ENCODE data around the gene BMP8A.
"Not testable (repeated sequence)": the region's sequence is repeated elsewhere in the genome, so short reads cannot be mapped to it uniquely, and the experiment has no call there.

The BMP8A gene, protein sequence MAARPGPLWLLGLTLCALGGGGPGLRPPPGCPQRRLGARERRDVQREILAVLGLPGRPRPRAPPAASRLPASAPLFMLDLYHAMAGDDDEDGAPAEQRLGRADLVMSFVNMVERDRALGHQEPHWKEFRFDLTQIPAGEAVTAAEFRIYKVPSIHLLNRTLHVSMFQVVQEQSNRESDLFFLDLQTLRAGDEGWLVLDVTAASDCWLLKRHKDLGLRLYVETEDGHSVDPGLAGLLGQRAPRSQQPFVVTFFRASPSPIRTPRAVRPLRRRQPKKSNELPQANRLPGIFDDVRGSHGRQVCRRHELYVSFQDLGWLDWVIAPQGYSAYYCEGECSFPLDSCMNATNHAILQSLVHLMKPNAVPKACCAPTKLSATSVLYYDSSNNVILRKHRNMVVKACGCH

DNA sequence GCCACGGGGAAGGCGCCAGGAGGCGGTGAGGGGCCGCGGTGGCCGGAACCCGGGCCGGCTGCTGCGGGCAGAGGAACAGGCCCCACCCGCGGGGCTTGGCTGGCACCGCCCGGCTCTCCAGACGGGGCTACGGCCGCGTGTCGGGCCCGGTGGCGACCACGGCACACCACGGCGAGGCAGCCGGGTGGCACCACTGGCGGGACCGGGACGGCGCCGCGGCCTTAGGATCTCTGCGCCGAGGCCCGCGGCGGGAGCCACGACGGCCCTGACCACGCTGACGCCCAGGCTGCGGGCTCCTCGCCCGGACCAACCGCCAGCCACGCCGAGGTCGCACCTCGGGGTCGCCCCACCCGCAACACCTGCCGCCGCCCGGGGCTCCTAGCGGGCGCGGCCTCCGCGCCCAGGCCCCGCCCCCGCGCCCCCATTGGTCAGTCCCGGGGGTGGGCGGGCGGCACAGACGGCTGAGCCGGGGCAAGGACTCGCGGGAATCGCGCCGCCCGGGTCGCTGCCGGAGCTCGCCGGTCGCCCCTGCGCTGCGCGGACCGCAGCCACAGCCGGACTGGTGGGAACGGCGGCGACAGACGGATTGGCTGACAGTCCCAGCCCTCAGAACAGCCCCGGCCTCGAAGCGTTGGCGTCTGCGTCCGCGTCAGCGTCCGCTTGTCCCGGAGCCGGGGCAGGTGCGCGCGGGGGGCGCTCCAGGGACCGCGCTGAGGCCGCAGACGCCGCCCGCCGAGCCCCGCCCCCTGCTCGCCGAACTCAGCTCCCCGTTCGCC lies at the start of gene BMP8A:
BMP8A (plus strand) TSS at position 491 of the 776 bp plus-strand sequence. CDS start 356 bp downstream, outside the sequence.
- peak; percentile 51 for DNase-seq (ENCODE audit: low read depth)

DNA sequence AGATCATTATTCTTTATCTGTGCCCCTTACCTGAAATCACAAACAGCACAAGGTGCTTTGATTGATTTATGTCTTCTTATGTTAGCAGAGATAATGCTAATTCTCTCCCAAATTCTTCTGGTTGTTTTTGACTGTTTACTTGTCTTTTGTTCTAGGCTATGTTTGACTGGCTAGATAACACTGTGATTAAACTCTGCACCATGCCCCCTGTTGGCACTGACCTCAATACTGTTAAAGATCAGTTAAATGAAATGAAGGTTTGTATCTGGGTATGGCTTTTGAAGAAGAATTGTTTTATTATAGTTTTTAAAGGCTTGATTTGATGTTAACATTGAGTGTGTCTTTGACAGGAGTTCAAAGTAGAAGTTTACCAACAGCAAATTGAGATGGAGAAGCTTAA lies 49.6 kb upstream of the BMP8A start:
- no peak for DNase-seq (ENCODE audit: low read depth)

DNA sequence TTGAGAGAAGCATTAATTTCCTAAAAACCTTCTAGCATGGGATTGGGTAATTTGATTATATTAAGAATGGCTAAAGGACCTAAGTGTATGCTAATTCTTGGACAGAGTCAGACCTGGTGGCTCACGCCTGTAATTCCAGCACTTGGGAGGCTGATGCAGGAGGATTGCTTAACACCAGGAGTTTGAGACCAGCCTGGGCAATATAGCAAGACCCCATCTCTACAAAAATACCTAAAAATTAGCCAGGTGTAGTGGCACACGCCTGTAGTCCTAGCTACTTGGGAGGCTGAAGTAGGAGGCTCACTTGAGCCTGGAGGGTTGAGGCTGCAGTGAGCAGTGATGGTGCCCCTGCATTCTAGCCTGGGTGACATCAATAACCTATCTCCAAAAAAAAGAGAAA lies 45.9 kb upstream of the BMP8A start:
- no peak for DNase-seq (ENCODE audit: low read depth)

DNA sequence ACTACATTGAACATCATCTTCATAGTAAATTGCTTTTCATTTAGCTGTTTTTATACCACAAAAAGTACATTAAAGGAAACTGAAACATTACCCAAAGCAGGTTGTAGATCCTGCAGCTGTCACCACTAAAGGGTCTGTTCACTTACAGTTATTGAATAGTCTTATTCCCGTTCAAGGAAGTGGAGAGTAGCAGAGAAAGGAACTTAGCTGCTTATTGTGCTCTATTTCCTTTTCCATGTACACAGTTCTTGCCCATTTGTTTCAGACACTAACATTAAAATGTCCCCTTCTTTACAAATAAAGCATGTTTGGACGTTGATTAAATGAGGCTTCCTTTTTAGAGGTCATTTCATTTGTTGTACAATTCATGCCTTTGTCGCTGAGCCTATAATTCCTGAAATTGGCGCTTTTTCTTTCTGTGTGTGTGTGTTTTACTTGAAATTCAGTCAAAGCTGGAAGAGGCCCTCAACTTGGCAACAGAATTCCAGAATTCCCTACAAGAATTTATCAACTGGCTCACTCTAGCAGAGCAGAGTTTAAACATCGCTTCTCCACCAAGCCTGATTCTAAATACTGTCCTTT lies 44.4 kb upstream of the BMP8A start:
- DNase-seq (ENCODE audit: low read depth) = no peak

DNA sequence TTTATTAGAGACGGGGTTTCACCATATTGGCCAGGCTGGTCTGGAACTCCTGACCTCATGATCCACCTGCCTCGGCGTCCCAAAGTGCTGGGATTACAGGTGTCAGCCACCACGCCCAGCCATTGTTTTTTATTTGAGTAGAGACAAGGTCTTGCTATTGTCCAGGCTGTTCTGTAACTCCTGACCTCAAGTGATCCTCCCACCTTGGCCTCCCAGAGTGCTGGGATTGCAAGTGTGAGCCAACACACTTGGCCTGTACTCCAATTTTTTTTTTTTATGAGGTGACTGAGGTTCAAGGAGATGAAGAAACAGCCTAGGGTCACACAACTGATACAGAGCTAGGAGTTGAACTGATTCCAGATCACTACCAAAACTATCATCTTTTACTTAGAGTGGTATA lies 41.4 kb upstream of the BMP8A start:
- not testable (repeated sequence) for DNase-seq (ENCODE audit: low read depth)

DNA sequence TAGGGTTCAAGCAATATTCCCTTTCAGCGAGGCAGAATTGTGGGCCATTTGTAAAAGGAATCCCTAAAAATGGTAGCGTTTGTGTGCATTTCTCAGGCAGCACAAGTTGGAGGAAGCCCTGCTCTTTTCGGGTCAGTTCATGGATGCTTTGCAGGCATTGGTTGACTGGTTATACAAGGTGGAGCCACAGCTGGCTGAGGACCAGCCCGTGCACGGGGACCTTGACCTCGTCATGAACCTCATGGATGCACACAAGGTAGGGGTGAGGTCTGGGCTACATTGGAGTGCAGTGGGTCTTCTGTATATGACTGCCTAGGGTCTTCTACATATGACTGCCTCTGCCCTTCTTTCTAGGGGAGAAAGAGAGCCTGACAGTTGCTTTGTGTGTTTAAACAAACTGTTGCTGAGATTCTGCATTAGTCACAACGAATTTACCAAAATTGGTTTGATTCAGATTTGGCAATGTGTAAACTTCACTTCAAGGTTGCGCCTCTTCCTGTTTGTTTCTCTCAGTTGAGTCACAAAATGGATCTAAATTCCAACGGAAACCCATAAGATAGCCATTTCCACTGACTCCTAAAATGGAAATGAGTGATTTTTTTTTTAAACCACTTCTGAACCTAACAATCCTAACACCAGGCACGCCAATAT lies 40.4 kb upstream of the BMP8A start:
- DNase-seq (ENCODE audit: low read depth) = no peak

DNA sequence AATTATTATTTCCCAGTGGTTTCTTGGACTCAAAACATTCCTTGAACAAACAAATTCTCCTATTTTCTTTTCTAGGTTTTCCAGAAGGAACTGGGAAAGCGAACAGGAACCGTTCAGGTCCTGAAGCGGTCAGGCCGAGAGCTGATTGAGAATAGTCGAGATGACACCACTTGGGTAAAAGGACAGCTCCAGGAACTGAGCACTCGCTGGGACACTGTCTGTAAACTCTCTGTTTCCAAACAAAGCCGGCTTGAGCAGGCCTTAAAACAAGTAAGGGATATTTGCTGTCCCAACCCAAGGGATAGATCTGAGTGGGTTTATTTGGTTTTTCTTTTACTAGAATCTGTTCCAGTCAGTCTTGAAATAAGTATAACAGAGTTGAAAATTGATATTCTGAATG lies 39.4 kb upstream of the BMP8A start:
- no peak for DNase-seq (ENCODE audit: low read depth)

DNA sequence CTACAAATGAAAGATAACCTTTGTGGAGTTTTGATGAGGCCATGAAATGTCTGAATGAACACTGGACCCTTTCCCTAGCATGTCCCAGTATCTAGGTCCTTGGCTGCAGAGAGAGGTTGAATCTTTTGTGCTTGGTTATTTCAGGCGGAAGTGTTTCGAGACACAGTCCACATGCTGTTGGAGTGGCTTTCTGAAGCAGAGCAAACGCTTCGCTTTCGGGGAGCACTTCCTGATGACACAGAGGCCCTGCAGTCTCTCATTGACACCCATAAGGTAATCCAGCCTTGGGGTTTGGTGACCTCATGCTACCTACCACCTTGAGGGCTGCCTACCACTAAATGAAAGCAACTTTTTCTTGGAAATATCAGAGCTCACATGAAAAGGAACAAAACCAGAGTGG lies 38.9 kb upstream of the BMP8A start:
- no peak for DNase-seq (ENCODE audit: low read depth)

DNA sequence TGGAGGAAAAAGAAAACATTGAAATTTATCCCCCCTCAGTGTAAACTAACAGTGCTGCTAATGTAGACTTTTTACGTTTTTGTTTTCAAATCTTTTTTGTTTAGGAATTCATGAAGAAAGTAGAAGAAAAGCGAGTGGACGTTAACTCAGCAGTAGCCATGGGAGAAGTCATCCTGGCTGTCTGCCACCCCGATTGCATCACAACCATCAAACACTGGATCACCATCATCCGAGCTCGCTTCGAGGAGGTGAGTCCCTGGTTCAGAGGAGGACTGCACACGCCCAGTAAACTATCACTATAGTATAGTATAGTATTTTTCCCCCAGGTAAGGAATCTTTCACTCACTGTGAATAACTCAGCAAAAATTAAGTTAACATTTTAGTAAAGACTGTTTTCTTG lies 37.8 kb upstream of the BMP8A start:
- DNase-seq (ENCODE audit: low read depth) = no peak

DNA sequence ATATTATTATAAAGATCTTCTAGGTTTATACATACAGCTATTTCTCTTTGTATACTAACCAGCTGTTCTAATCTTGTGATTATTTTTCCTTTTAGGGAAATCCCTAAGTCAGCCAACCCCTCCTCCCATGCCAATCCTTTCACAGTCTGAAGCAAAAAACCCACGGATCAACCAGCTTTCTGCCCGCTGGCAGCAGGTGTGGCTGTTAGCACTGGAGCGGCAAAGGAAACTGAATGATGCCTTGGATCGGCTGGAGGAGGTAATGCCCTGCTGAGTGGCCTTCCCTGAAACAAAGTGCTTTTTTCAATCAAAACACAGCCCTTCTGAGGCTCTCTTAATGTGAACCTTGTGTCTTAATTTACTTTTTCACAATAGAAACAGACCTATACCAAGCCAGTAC lies 32.4 kb upstream of the BMP8A start:
- DNase-seq (ENCODE audit: low read depth) = no peak

DNA sequence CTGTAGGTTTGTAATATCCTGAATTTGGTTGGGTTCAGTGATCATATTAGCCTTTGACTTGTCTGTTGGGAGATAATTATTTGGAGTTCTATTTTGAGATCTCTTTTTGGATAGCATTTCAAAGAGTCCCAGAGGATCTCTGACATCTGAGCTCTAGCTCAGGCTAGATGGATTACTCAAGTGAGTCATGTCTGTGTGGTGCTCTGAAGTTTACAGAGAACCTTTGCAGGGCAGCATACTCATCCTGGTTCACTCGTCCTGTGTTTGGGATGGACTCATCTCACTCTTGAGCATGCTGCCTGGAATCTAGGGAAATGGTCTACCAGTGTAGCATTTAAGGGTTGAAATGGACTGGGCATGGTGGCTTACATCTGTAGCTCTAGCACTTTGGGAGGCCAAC lies 29.4 kb upstream of the BMP8A start:
- DNase-seq (ENCODE audit: low read depth) = no peak

DNA sequence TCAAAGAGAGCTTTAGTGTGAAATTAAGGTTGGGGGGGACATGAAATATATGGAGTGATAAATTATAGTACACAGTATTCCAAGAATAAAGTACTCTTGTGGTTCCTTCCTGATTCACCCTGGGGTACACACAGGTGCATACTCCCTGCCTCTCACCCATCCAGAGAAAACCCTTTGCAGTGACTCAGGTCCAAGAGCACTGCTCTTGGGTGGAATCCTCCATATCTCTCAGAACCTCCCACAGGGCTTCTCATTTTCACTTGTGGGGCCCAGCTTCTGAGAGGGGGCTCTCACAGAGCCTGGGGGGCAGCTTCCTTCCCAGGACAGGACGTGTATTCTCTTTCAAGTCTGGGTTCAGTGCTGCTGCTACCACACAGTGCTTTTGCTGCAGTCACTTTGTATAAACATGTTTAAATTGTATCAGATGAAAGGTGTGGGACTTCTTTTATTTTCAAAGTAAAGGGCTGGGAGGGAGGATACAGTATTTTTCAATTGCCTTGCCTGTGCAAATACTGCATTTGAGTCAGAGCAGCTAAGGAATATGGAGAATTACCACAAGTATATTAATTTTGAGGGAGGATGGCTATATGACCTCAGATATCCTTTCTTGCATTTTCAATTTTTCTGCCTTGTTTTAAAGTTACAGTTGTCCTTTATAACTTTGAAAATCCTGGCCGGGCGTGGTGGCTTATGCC lies 24.9 kb upstream of the BMP8A start:
- DNase-seq (ENCODE audit: low read depth) = no peak

DNA sequence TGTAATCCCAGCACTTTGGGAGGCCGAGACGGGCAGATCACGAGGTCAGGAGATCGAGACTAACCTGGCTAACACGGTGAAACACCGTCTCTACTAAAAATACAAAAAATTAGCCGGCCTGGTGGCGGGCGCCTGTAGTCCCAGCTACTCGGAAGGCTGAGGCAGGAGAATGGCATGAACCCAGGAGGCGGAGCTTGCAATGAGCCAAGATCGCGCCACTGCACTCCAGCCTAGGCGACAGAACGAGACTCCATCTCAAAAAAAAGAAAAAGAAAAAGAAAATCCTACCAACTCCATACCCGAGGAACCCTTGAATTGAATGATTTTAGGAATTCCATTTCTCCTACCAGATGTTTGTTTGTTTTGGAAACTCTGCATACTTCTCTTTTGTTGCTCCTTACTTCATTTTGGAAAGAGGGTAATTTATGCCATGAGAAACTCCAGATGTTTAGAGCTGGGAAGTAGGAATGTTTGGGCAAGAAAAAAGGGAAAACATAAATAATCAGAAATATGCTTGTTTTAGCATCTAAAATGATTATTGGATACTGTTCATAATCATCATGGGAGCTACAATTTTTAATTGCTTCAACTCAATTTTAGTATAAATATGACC lies 24.2 kb upstream of the BMP8A start:
- DNase-seq (ENCODE audit: low read depth) = not testable (repeated sequence)

DNA sequence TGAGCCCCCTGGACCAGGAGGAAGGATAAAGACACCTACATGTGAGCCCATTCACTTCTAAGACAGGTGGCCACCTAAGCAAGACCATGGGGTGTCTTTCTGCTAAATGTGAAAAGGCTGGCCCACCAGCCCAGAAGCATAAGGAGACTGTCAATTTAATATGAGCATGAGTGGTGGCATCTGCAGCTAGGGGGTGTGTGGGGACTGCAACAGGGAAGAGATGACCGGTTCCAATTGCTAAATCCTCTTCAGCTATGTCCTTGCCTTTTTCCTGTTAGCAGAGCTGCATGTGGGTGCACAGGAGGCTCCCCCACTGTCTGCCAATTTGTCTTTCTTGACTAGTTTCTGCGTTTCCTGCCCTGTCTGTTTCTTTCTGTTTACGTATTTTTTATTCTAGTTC lies 22.3 kb upstream of the BMP8A start:
- DNase-seq (ENCODE audit: low read depth) = no peak

DNA sequence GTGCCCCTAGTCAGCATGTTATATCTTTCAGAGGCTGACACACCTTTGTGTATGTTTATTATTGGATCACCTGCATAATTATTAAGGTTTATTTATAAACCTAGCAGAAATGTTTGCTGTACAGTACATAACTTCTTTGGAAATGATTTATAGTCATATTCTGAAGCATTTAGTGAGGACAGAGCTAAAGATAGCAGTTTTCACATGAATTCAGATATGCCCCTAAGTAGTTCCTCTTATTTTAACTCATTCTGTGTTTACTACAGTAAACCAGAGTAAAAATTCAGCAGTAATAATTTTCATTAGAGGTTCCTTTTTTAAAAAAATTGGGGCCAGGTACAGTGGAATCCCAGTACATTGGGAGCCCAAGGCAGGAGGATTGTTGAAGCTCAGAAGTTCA lies 21.4 kb upstream of the BMP8A start:
- DNase-seq (ENCODE audit: low read depth) = no peak

DNA sequence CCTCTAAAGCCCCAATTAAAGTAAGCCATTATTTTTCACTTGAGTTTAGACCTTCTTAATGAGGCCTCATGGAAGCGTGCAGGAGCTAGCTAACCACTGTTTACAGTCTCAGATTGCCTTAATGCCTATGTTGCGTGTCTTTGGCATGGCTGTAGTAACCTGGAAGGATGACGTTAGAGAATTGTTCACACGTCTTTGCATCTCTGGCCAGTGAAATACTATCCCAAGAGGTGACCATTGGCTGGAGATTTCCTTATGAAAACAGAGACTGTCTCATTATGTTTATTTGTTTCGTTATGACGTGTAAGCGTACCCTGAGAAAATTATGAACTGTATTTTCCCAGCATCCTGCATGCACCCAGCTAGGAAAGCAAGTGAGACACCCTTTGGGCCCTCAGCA lies 18.6 kb upstream of the BMP8A start:
- no peak for DNase-seq (ENCODE audit: low read depth)

DNA sequence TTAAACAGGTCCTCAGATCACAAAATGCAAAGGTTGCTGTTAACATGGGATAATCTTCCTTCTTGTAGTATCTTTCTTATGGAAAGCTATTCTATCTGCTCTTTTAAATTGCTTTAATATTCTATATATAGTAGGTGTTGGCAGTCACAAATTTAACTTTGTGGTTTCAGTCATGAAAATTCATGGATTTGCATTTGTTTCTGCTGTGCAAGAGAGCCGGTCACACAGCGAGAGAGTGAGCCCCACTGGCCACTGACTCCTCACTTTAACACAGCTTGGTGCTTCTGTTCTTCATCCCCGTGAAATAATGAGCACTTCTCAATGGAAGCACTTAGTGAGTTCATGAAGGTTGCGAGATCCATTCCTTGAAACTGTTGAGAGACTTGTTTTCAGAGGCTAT lies 18.1 kb upstream of the BMP8A start:
- no peak for DNase-seq (ENCODE audit: low read depth)

DNA sequence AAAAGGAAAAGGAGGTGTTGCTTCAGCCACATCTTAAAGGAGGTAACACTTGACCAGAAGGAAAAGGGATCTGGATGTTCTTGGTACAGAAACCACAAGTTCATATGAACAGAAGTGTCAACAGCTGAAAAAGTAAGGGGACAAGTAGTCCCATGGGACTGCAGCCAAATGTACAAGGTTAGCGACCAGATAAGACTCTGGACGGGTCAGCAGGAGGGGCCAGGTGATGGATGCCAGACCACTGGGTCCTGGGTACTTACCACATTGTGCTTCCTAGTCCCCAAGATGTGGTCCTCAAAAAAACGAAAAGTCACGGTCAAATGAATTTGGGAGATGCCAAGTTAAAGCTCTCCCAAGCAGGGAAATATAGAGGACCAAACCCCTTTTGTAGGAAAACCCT lies 16.6 kb upstream of the BMP8A start:
- DNase-seq (ENCODE audit: low read depth) = no peak

DNA sequence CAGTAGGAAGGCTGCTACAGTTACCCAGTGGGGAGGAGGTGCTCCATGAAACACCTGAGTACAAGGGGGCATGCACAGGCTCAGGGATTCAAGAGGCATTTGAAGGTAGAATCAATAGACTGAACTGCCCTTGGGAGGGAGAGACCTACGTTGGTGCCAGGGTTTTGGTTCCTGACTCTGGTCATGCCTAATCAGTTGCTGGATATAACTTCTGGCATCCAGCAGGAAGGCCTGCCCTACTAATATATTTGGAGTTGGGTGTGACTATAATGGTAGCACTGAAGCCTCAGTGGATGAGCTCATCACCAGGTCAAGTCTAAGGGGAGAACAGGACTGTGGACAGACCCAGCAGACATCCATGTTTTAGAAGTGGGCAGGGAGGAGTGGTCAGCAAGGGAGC lies 15.9 kb upstream of the BMP8A start:
- DNase-seq (ENCODE audit: low read depth) = not testable (repeated sequence)

DNA sequence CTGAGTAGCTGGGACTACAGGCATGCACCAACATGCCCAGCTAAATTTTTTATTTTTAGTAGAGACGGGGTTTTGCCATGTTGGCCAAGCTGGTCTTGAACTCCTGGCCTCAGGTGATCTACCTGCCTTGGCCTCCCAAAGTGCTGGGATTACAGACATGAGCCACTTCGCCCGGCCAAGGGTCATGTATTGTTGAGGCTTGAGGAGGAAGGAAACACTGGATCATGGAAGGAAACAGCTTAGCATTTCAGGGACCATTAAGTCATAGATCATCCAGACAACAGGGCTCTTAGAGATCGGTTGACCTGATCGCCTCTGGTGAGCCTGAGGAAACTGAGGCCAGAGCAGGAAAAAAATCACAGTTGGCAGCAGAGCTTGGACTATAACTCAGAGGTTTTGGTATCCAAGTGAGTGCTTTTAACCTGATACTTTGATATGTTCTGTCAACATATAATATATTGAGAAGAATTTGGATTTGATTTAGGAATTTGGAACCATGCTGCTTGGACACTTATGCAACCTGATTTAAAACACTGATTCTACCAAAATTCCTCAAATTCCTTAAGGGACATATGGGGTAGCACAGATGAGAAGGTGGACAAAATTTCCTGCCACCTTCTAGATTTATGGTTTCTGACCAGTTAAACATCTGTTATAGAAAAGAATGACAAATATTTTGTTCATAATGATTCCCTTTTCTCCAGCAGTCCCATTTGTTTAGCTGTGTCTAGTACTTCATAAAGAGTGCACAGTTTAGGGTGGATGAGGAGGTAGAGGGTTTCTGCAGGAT lies 13.1 kb upstream of the BMP8A start:
- no peak for DNase-seq (ENCODE audit: low read depth)

DNA sequence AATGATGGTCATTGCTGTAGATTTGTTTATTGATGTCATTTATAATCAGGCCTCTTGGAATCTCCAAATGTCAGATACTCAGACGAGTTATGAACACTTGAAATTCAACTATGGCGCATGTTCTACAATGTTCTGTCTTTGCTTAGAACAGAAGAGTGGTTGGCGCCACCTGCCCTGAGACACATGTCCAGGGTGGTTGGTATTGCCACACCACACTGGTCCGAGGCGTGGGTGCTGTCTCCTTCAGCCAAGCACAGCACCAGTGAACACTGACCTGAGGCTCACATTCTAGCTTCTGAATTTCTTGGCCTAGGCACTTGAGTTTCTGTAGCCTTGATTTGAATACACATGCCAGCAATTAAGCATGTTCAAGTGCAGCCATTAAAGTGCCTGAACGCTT lies 10.1 kb upstream of the BMP8A start:
- no peak for DNase-seq (ENCODE audit: low read depth)

Data from stimulated activated CD8-positive, alpha-beta memory T cell treated with anti-CD3 and anti-CD28 coated beads, Interleukin-12 subunit alpha, Interleukin-12 subunit beta, amount 100 ng/mL, for 1 hour (primary cell).